ENCODE measurements around the gene ITGA2B. TPM values are rescaled to one million over a fixed set of nuclear protein-coding genes. Genes with fewer than 3 reads are reported as not detected.

Gene ITGA2B
- total RNA-seq = 0.78 TPM
- long read RNA-seq = 0 reads

DNA sequence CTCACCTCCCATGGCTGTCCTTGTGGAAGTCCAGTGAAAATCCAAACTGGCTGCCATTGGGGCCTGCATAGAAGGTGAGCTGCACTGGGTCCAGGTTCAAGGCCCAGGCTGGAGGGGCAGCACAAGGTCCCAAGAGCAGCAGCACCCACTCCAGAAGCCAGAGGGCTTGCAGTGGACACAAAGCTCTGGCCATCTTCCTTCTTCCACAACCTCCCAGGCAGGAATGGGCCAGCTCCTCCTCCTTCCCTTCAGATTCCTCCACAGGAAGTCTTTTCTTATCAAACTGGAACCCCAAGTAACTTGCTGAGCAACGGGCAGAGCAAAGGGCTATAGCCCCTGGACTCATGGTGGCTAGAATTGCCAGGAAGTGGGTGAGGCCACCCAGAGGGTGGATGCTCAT is at the start of gene ITGA2B:
ITGA2B (minus strand) TSS at position 369 of the 400 bp plus-strand sequence; CDS start at position 193, 176 bp downstream.
- no peak for ATAC-seq
- DNase-seq (ENCODE audit: missing footprints) = no peak
- intact Hi-C loops (cut with DNase I) = no loop called here

DNA sequence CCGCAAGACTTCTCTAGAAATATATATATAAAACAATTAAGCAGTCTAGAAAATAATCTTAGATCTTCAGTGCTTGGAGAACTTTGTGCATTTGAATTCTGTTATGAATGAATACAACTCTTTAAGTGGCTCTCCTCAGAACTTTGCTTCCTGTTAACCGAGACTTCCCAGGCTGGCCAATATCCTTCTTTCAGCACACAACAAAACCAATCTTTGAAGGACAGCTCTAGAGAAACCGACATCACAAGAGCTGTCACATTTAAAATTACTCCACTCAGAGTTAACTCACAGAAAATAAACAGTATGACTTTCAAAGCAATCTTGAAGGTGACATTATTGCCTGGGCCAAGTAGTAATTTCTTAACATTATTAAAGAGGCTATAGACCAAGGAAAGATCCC is 49.7 kb upstream of the ITGA2B start:
- DNase-seq (ENCODE audit: missing footprints) = no peak
- intact Hi-C loops (cut with DNase I) = no loop called here
- no peak for ATAC-seq

DNA sequence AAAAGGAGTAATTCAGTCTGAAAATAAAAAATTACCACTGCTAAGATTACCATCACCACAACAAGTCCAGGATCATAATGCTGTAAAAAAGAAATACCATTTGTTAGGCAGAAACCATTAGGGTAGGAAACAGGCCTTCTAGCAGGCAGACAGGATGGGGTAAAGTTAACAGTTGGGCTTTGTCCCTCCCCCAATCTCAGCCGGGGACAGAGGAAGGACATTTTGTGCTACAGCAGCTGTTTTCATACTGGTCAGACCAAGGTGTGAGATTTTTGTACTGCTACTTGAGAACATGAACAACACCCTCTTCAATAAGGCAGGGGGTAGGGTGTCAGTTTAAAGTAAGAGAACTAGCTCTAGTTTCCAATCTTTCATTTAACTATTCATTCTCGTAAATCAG is 49.2 kb upstream of the ITGA2B start:
- ATAC-seq (peak; percentile 89), DNase-seq (ENCODE audit: missing footprints) (no peak)
- intact Hi-C loops (cut with DNase I) = no loop called here

DNA sequence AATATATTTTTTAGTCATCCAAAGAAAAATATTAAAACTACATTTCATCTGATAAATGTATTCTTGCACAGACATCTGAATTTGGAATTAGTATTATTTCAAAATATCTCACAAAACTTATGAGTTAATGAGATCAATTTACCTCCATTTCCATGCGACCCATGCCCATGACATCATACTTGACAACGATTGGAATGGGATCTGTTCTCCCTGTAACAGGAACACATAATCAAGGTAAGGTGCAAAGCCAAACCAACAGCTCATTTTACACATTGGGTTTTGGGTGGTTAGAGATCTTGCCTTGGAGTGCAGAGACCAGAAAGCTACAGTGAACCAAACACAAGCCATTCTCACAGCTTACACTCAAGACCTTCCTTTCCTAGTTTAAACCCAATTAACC is 46.9 kb upstream of the ITGA2B start:
- ATAC-seq (no peak), DNase-seq (ENCODE audit: missing footprints) (no peak)
- intact Hi-C loops (cut with DNase I) = loop anchor here (2.0 kb wide), 1 partner anchor 66 kb away; the partner anchor contains the start of gene GPATCH8

DNA sequence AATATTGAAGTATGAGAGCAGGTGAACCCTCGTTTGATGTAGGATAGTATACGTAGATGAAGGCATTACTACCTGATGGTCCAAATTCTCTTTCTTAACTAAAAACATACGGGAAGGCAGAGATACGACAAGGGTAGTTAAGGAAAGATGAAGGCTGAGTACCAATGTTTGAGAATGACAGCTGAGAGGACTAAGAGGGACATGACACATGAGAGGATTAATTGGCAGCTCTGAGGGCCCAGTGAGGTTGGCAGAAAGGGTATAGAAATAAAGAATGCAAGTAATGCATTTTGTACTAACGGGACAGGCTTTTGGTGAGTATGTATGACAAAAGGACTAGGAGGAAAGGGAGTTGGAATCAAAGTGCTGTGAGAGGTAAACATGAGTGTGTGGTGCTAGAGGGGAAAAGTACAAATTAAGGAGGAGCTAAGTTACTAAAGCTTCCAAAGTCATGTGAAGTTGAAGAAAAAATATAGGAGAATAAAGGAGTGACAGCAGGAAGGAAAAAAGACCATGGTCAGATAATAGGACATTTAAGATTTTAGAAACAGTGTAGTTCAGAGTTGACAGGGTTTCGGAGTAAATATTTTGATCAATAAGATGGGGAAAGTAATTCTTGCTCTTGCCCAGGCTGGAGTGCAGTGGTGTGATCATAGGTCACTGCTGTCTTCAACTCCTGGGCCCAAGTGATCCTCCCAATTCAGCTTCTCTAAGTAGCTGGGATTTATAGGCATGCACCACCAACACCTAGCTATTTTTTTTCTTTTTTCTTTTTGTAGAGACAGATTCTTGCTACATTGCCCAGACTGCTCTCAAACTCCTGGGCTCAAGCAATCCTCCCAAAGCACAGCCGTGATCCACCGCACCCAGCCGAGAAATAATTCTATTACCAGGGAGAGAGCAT is 43.1 kb upstream of the ITGA2B start:
- ATAC-seq (no peak), DNase-seq (ENCODE audit: missing footprints) (no peak)
- intact Hi-C loops (cut with DNase I) = no loop called here

DNA sequence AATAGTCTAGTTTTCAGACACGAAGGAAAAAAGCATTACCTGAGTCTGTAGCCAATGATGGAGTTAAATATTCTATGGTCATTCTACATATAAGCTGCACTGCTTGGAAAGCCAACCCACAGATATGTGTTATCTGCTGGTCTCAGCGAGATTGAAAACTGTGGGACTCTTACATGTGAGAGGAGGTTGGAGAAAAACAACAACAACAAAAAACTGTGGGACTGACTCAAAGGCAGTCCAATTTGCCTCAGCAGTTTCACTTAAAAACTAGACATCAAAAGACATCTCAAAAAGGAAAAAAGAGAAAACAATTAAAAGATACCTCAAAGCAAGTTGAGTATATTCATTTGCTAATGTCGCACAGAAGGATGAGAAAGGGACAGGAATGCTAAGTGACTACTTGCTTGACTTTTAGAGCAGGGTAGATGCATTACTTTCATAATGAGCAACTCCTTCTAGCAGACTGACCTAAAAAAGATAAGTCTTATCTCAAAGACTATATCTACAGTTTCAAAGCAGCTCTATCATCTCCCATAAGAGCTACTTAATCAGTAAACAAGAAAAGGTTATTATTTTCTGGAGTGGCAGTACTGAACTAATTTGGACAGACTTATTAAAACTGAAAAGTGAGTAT is 35.5 kb upstream of the ITGA2B start:
- intact Hi-C loops (cut with DNase I) = no loop called here
- ATAC-seq (no peak), DNase-seq (ENCODE audit: missing footprints) (no peak)

DNA sequence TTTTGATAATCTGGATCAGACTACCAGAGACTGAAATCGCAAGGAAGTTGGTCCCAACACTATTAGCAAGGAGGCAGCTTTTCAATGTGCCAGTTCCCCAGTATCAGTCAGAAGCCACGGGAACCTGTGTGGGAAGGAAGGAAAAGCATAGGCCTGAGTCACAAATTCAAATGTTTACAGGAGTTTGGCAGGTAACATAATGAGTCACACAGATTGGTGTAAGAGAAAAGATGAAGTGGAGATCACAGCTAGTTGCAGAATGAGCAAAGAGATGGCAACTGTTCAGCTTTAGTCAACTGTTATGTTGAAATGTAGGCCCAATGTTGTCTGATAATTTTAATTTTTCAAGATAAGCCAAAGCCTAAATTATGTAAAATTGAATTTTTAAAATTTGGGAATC is 28.1 kb upstream of the ITGA2B start:
- intact Hi-C loops (cut with DNase I) = no loop called here

DNA sequence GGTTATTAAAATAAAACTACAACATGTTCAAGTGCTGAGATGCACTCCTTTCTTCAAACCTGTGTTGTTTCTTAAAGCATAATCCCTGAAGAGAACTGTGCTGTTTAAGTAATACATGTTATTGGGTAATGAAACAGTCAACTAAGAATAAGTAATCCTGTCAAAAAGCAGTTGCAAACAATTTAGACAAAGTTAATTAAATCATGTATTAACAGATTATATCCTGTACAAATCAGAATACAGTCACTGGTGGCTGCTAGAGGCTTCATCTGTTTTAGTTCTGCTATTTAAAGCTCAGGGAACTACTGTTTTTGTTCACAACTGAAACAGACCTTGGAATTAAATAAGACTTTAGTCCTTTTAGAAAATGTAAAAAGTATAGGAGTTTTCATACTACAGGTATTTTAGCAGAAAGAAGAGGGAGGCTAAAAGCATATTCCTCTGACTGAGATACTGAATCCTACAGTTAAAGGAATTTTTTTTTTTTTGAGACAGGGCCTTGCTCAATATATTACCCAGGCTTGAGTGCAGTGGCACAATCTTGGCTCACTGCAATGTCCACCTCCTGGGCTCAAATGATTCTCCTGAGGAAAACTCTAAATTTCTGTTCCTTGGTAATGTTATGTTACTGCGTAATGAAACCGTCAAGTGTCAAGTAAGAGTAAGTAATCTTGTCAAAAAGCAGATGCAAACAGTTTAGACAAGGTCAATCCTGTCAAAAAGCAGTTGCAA is 27.3 kb upstream of the ITGA2B start:
- intact Hi-C loops (cut with DNase I) = no loop called here
- ATAC-seq = no peak
- DNase-seq (ENCODE audit: missing footprints) = no peak

More for the DNA sequence above, 28.1 kb upstream of the ITGA2B start:
- DNase-seq (ENCODE audit: missing footprints) = no peak
- no peak for ATAC-seq

DNA sequence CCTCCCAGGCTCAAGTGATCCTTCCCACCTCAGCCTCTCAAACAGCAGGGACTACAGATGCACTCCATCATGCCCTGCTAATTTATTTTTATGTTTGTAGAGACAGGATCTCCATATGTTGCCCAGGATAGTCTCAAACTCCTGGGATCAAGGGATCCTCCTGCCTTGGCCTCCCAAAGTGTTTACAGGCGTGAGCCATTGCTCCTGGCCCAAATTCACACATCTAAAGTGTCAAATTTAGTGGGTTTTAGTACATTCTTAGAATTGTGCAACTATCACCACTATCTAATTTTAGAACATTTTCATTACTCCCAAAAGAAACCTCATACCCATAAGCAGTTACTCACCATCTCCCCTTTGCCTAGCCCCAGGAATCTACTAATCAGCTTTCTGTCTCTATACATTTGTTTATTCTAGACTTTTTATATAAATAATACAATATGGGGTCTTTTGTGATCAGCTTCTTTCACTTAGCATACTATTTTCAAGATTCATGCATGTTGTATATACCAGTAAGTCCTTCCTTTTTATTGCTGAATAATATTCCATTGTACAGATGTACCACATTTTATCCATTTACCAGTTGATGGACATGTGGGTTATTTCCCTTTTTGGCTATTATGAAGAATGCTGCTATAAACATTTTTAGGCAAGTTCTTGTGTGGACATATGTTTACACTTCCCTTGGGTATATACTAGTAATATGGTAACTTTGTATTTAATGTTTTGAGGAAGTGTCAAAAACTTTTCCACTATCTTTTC is 25.1 kb upstream of the ITGA2B start:
- intact Hi-C loops (cut with DNase I) = no loop called here
- ATAC-seq (no peak), DNase-seq (ENCODE audit: missing footprints) (no peak)

DNA sequence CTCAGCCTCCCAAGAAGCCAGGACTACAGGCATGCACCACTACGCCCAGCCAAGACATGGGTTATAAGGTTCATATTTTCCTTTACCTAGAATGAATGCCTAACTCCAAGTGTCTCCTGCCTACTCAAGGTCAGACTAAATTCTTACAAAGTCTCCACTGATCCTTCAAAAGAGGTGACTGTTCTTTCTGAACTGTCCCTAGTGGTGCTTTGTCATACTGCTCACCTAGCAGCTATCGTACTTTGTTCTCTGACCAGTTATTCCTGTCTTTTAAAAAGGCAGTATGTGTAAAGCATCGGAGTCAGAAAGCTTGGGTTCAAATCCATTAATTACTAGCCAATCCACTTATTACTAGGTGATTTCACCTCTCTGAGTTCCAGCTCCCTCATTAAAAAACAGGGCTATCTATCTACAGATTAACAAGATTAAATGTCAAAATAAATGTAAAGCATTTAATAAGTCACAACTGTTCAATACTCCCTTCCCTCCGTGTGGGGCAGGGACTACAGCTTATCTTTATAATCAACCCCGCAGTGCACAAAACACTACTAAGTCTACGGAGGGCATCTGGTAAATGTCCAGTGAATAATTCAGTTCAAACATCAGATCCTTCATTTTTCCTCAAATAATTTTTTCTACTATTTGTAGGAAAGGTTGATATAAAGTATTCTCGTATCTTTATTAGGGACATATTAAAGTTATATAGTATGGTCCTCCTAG is 20.0 kb upstream of the ITGA2B start:
- intact Hi-C loops (cut with DNase I) = no loop called here

DNA sequence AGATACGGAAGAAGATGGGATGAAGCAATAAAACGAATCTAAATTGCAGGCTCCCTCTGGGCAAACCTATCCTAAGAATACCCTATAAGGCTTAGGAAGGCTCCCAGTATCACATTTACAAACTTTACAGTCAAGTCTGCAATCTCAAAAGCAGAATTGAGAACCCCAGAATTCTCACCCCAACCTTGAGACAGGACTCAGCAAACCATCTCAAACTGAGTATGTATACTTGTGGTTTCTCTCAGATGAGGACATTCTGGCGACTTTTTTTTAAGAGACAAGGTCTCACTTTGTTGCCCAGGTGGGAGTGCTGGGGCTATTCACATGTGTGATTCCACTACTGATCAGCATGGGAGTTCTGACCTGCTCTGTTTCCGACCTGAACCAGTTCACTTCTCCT is 19.3 kb upstream of the ITGA2B start:
- DNase-seq (ENCODE audit: missing footprints) (no peak), ATAC-seq (no peak)
- intact Hi-C loops (cut with DNase I) = no loop called here

More for the DNA sequence above, 20.0 kb upstream of the ITGA2B start:
- ATAC-seq (no peak), DNase-seq (ENCODE audit: missing footprints) (no peak)

DNA sequence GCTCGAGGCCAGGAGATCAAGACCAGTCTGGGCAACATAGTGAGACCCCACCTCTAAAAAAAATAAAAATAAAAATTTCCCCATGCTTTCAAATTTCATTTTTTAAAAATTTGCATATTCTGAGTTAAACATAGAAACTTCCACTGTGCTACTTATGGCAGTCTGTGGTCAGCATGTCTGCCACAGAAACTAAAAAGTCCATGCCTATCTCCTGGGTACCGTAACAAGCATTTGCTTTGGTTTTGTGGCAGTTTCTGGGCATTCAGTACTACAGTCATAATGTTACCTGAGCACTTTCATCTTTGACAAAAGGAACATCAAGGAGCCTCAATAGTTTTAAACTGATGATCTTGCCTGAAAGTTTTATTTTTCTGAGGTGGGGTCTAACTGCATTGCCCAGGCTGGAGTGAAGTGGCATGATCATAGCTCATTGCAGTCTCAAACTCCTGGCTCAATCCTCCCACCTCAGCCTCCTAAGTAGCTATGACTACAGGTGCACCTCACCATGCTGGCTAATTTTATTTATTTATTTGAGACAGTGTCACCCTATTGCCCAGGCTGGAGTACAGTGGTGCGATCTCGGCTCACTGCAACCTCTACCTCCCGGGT is 13.2 kb upstream of the ITGA2B start:
- DNase-seq (ENCODE audit: missing footprints) = no peak
- intact Hi-C loops (cut with DNase I) = no loop called here
- ATAC-seq = no peak

DNA sequence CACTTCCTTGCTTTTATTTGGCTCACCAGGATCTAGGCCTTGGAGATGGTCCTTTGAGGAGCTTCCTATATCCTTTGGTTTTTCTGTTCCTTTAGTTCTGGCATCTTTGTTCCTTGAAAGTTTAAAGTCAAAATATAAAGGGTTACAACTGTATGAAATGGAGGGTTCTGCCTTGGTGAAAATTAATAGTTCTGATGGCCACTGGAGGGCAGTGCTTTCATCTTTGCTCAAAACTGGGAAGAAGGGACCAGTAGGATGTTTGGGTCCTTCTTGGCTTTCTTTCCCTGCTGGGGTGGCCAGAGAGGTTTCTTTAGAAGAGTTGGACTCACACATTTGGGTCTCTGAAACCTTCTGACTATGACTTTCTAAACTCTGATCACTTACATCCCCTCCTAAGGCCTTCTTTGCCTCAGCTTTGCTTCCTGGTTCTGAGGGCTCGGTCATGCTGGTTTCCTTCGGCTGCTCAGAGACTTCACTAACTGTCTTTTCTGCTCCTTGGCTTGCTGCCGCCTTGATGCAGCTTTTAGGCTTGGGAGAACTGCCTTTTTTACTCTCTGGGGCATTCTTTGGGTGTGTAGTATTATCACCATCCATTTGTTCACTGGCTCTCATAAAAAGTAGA is 10.9 kb upstream of the ITGA2B start:
- intact Hi-C loops (cut with DNase I) = no loop called here
- DNase-seq (ENCODE audit: missing footprints) = no peak
- ATAC-seq = no peak

DNA sequence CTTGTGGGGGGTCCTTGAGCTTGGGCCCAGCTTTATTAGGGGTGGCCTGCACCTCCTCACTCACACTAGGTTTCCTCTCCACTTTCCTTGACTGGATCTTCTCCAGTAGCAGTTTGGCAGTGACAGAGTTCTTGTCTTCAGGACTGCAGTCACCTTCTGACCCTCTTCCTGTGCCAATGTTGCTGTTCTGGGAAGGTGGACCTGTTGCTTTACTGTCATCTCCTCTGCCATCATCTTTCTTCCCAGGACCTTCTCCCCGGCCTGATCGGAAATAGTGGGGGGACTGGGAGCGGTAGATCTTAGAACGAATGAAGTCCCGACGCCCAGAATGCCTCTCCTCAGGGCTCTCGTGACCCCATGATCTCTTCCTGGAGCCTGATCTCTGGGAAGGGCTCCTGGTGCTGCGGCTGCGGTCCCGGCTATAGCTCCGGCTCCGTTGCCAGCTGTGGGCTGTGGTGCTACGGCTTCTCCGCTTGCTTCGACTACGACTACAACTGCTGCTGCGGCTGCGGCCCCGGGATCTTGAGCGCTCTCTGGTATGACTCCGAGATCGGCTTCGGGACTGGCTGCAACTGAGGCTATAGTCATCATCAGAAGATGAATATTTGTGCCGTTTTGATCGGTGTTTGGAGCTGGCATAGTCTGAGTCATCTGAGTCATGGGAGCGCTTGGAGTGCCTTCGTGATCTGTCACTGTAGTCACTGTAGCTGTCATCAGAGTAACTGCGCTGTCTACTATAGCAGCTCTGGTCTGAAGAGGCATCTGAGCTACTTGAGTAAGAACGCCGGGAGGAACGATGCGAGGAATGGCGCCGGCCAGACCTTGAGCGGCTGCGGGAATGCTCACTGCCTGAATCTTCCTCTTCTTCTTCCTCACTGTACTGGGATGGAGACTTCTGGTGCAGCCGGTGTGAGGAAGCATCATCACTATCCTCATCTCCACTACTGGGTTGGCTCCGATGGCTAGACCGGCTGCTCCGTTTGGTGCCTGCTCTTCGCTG is 9.5 kb upstream of the ITGA2B start:
- ATAC-seq (no peak), DNase-seq (ENCODE audit: missing footprints) (no peak)
- intact Hi-C loops (cut with DNase I) = no loop called here

DNA sequence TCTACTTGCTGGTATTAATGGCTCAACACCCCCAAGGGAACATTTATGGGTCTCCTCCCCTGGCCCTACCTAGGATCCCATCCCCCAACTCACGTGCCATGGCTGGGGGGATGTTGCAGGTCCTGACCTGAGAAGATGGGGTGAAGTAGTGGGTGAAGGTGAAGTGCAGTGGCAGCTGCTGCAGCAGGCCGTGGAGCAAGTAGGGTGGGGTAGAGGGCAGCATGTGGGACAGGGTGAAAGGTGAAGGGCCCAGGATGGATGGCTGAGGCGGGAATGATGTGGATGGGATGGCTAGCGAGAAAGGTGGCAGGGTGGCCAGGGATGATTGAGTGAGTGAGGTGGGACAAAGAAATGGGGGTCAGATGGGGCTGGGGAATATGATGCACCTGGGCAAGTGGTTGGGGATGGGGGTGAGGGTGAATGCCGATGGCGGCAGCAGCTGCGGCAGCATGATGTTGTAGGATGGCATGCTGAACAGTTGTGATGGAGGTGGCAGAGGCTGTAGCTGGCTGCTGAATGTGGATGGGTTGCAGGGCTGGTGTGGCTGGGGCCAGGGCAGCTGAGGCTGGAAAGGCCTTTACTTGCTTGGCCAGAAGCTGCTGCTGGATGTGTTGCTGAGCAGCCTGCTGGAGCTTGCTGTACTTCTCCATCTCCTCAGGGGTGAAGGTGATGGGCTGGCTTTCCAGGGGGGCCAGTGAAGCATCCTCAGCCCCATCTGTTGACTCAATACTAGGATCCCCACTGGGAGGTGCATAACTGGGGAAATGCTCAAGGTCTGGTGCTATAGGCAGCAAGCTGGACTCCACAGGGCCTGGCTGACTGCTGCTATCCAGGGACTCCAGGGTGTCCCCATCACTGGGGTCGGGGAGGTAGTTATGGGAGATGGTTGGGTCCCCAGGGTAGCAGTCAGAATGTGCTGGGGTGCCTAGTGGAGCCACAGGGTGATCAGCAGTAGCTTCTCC is 8.3 kb upstream of the ITGA2B start:
- ATAC-seq (peak; percentile 14), DNase-seq (ENCODE audit: missing footprints) (no peak)
- intact Hi-C loops (cut with DNase I) = no loop called here

Measured in Right ventricle myocardium inferior (tissue), 1 donor.